ENCODE results near the gene ZNF12.

The ZNF12 gene

DNA sequence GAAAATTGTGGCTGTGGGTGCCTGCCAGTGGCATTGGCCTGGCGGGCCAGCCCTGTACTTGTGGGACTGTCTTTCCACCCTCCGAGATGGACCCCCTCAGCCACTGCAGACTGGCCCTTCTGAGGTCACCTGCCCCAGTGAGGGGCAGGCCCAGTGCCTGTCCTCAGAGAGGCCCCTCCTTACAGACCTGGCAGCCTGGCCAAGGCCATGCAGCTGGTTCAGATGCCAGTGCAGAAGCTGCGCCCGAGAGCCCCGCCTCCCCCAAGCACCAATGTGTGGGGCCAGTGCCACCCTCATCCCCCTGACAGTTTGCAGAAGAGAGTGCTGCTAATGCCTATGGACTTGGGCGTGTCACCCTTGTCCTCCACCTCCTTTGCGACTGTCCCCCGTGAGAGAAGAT is 59.7 kb downstream of the ZNF12 start:
- H3K4me2 ChIP-seq: no peak overlapping the region
- H3K36me3 ChIP-seq (ENCODE audit: insufficient read depth): no peaks in the 10 kb centered on the region; the same call in 1 of the 2 replicates
- TF ChIP-seq, protein P1, sequence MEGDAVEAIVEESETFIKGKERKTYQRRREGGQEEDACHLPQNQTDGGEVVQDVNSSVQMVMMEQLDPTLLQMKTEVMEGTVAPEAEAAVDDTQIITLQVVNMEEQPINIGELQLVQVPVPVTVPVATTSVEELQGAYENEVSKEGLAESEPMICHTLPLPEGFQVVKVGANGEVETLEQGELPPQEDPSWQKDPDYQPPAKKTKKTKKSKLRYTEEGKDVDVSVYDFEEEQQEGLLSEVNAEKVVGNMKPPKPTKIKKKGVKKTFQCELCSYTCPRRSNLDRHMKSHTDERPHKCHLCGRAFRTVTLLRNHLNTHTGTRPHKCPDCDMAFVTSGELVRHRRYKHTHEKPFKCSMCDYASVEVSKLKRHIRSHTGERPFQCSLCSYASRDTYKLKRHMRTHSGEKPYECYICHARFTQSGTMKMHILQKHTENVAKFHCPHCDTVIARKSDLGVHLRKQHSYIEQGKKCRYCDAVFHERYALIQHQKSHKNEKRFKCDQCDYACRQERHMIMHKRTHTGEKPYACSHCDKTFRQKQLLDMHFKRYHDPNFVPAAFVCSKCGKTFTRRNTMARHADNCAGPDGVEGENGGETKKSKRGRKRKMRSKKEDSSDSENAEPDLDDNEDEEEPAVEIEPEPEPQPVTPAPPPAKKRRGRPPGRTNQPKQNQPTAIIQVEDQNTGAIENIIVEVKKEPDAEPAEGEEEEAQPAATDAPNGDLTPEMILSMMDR (conservative IDR thresholded peaks at IDR 0.05; ENCODE audit: low read depth, low read length): no peak
- no peak overlapping the region for H3K27ac ChIP-seq
- no peak overlapping the region for H3K4me3 ChIP-seq (IDR thresholded peaks at IDR 0.05; ENCODE audit: insufficient read depth, low read depth, low read length)
- H3K9ac ChIP-seq: no peak overlapping the region
- no peaks in the 10 kb centered on the region for H3K27me3 ChIP-seq (ENCODE audit: insufficient read depth, low read depth)
- H2AFZ ChIP-seq (ENCODE audit: low read depth): no peak overlapping the region
- no peaks in the 10 kb centered on the region for H3K79me2 ChIP-seq (ENCODE audit: insufficient read depth, low read depth)
- H3K4me1 ChIP-seq (ENCODE audit: low read depth, poor library complexity, severe bottlenecking): no peaks in the 10 kb centered on the region
- H4K20me1 ChIP-seq (ENCODE audit: insufficient read depth): no peaks in the 10 kb centered on the region

DNA sequence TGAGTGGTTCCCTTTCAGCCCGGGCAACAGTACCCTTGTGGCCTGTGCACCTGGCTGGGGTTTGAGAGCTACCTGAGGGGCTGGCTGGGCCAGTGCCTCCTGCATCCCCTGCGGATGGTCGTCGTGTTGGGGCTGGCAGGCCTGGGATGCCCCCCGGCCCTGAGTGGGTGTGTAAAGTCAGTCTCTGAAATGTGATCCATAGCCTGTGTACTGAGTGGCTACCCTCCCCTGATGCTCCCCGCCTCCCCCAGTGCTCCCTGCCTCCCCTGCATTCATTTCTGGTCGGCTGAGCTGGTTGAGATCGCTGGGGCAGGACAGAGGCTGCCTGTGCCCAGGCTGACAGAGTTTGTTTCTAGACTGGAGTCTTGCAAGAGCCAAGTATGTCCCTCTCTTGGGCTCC is 60.3 kb downstream of the ZNF12 start:
- Histone ChIP-seq H3K9ac (no peak overlapping the region), H3K36me3 (ENCODE audit: insufficient read depth) (no peaks in the 10 kb centered on the region; the same call in 1 of the 2 replicates), H3K4me1 (ENCODE audit: low read depth, poor library complexity, severe bottlenecking) (no peaks in the 10 kb centered on the region), H3K27me3 (ENCODE audit: insufficient read depth, low read depth) (no peaks in the 10 kb centered on the region), H3K79me2 (ENCODE audit: insufficient read depth, low read depth) (no peaks in the 10 kb centered on the region), H4K20me1 (ENCODE audit: insufficient read depth) (no peaks in the 10 kb centered on the region), H3K27ac (no peak overlapping the region), H3K4me3 (IDR thresholded peaks at IDR 0.05; ENCODE audit: insufficient read depth, low read depth, low read length) (no peak overlapping the region), H2AFZ (ENCODE audit: low read depth) (no peak overlapping the region), H3K4me2 (no peak overlapping the region)
- TF ChIP-seq, protein P1 (conservative IDR thresholded peaks at IDR 0.05; ENCODE audit: low read depth, low read length): no peak

DNA sequence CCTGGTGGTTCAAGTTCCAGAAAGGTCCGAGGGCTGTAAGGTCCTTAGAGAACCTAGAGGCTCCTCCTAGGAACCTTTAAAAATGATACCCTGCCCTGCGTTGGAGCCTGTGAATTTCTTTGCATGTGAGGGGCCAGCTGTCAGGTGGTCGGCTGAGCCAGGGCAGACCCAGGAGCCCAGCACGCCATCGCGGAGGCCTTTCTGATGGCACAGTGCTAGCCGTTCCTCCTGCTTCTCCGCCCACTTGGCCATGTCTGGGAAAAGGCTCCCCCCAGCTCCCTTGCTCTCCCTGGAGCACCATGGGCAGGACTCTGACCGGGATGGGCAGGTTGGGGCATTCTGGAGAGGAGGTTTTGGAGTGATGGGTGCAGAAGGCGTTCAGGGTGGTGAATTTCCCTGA is 62.0 kb downstream of the ZNF12 start:
- no peak overlapping the region for H2AFZ ChIP-seq (ENCODE audit: low read depth)
- H3K27me3 ChIP-seq (ENCODE audit: insufficient read depth, low read depth): no peaks in the 10 kb centered on the region
- H3K79me2 ChIP-seq (ENCODE audit: insufficient read depth, low read depth): no peaks in the 10 kb centered on the region; the same call in 1 of the 2 replicates
- no peak overlapping the region for H3K9ac ChIP-seq
- TF ChIP-seq, protein P1 (conservative IDR thresholded peaks at IDR 0.05; ENCODE audit: low read depth, low read length): no peak
- no peaks in the 10 kb centered on the region for H4K20me1 ChIP-seq (ENCODE audit: insufficient read depth)
- no peaks in the 10 kb centered on the region for H3K4me1 ChIP-seq (ENCODE audit: low read depth, poor library complexity, severe bottlenecking)
- peaks cover 3% of the 10 kb centered on the region; the same call in 1 of the 2 replicates for H3K36me3 ChIP-seq (ENCODE audit: insufficient read depth)
- no peak overlapping the region for H3K4me3 ChIP-seq (IDR thresholded peaks at IDR 0.05; ENCODE audit: insufficient read depth, low read depth, low read length)
- H3K27ac ChIP-seq: no peak overlapping the region
- no peak overlapping the region for H3K4me2 ChIP-seq

DNA sequence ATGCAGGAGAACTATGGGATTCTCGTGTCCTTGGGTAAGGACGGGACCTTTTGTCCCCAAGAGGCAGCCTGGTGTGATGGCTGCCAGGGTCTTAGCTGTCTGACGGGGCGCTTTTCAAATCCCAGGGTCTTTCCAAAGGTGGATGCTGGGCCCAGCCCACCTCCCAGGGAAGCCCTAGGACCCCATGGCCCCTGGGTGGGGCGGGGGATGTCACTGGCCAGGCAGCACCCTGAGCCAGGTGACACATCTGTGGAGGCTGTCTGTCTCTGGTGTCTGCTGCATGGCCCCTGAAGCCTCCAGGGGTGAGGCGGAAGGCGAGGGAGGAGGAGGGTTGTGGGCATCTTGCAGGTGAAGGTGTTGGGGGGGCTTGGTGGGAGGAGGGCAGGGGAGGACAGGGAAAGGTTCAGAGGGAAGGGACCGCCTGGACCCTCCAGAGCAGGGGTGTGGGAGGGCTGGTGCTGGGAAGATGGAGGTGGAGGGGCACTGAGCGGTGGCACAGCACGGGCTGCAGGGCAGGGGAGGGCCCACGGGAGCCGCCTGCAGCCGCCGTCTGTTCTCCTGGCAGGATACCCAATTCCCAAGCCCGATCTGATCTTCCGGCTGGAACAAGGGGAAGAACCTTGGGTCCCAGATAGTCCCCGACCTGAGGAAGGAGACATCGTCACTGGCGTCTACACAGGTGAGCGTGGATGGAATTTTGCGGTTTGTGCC is 62.7 kb downstream of the ZNF12 start:
- Histone ChIP-seq H3K4me1 (ENCODE audit: low read depth, poor library complexity, severe bottlenecking) (no peaks in the 10 kb centered on the region), H3K4me2 (no peak overlapping the region), H3K4me3 (IDR thresholded peaks at IDR 0.05; ENCODE audit: insufficient read depth, low read depth, low read length) (no peak overlapping the region), H3K36me3 (ENCODE audit: insufficient read depth) (peaks cover 3% of the 10 kb centered on the region; the same call in 1 of the 2 replicates), H2AFZ (ENCODE audit: low read depth) (no peak overlapping the region), H3K27me3 (ENCODE audit: insufficient read depth, low read depth) (no peaks in the 10 kb centered on the region), H3K9ac (no peak overlapping the region), H4K20me1 (ENCODE audit: insufficient read depth) (no peaks in the 10 kb centered on the region), H3K27ac (no peak overlapping the region), H3K79me2 (ENCODE audit: insufficient read depth, low read depth) (no peaks in the 10 kb centered on the region; the same call in 1 of the 2 replicates)
- TF ChIP-seq, protein P1 (conservative IDR thresholded peaks at IDR 0.05; ENCODE audit: low read depth, low read length): no peak
